ENCODE results near the gene LAMA5. TPM values are rescaled to one million over a fixed set of nuclear protein-coding genes. Genes with fewer than 3 reads are reported as not detected.
A peak's percentile ranks its signal among the peaks of the same experiment; 100 is the strongest.

The LAMA5 gene
- total RNA-seq, result under 1 TPM; 0.33 to 0.63 TPM

DNA sequence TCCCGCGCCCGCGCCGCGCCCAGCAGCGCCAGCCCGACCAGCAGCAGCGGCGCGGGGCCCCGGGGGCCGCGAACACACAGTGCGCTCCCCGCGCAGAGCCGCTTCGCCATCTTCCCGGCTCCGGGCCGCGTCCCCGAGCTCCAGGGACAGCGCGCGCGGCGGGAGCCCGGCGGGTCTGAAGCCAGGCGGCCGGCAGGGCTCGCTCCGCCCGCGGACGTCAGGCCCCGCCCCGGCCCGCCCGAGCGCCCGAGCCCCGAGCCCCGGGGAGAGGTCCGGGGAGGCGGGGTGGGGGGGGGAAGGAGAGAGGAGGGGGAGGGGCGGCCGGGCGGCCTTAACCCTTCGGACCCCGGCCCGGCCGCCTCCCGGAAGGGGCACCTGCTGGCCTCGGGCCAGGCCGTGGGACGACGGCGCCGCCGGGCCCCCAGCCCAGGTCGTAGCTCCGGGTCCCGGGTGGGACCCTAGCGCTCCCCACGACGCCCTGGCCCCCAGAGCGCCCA, at the start of gene LAMA5:
LAMA5 (minus strand) TSS at position 177 of the 497 bp plus-strand sequence; CDS start at position 110, 67 bp downstream.
- Mint-ChIP-seq H3K4me3 (peak within 1 kb of the TSS; percentile 39), H3K9me3 (no peaks in the 10 kb centered on the region), H3K4me1 (peaks cover 4% of the 10 kb centered on the region), H3K27ac (no peak within 1 kb of the TSS), H3K27me3 (peaks cover 22% of the 10 kb centered on the region), H3K36me3 (ENCODE audit: low read depth) (no peaks in the 10 kb centered on the region)
- ChIA-PET CTCF (interaction anchor here (3.0 kb wide), 1 partner anchor 16 kb away, joined by 8 read pairs; no protein-coding TSS in a partner anchor), POLR2A (no interaction called here)
- DNase-seq, result no peak

GRCh38 chr20:62415354-62416111, 48.4 kb upstream of the LAMA5 start:
- ChIA-PET POLR2A (no interaction called here), CTCF (no interaction called here)
- H3K27me3 Mint-ChIP-seq, result no peaks in the 10 kb centered on the region
- no peak overlapping the region for H3K4me3 Mint-ChIP-seq
- DNase-seq, result no peak
- no peaks in the 10 kb centered on the region for H3K4me1 Mint-ChIP-seq
- no peaks in the 10 kb centered on the region for H3K9me3 Mint-ChIP-seq
- no peak overlapping the region for H3K27ac Mint-ChIP-seq
- no peaks in the 10 kb centered on the region for H3K36me3 Mint-ChIP-seq (ENCODE audit: low read depth)

- no peak for DNase-seq
- H3K27ac Mint-ChIP-seq, result no peak overlapping the region
- no peak overlapping the region for H3K4me3 Mint-ChIP-seq
- H3K4me1 Mint-ChIP-seq, result peaks cover 10% of the 10 kb centered on the region
- H3K36me3 Mint-ChIP-seq (ENCODE audit: low read depth), result no peaks in the 10 kb centered on the region
- no peaks in the 10 kb centered on the region for H3K9me3 Mint-ChIP-seq
- ChIA-PET POLR2A (no interaction called here), CTCF (no interaction called here)
- H3K27me3 Mint-ChIP-seq, result no peaks in the 10 kb centered on the region
These were observed 46.9 kb upstream of the LAMA5 start for GRCh38 chr20:62413896-62414481.

- Mint-ChIP-seq H3K36me3 (ENCODE audit: low read depth) (no peaks in the 10 kb centered on the region), H3K9me3 (no peaks in the 10 kb centered on the region), H3K27me3 (no peaks in the 10 kb centered on the region), H3K4me3 (no peak overlapping the region), H3K27ac (no peak overlapping the region), H3K4me1 (peaks cover 10% of the 10 kb centered on the region)
- ChIA-PET POLR2A (no interaction called here), CTCF (no interaction called here)
- DNase-seq, result no peak
These were observed 46.0 kb upstream of the LAMA5 start for GRCh38 chr20:62413025-62413570.

GRCh38 chr20:62412194-62413024, 45.3 kb upstream of the LAMA5 start:
- H3K4me1 Mint-ChIP-seq, result peaks cover 15% of the 10 kb centered on the region
- no peaks in the 10 kb centered on the region for H3K36me3 Mint-ChIP-seq (ENCODE audit: low read depth)
- CTCF ChIA-PET, result no interaction called here
- H3K27ac Mint-ChIP-seq, result no peak overlapping the region
- no peak overlapping the region for H3K4me3 Mint-ChIP-seq
- no peaks in the 10 kb centered on the region for H3K9me3 Mint-ChIP-seq
- H3K27me3 Mint-ChIP-seq, result no peaks in the 10 kb centered on the region
- POLR2A ChIA-PET, result no interaction called here
- DNase-seq, result no peak

- POLR2A ChIA-PET, result no interaction called here
- H3K27ac Mint-ChIP-seq, result no peak overlapping the region
- no peak for DNase-seq
- H3K4me3 Mint-ChIP-seq, result no peak overlapping the region
- no peaks in the 10 kb centered on the region for H3K36me3 Mint-ChIP-seq (ENCODE audit: low read depth)
- no peaks in the 10 kb centered on the region for H3K9me3 Mint-ChIP-seq
- CTCF ChIA-PET, result interaction anchor here (1.6 to 2.5 kb wide), 2 partner anchors 29 to 381 kb away, joined by 3 to 9 read pairs; no protein-coding TSS in a partner anchor
- H3K4me1 Mint-ChIP-seq, result peaks cover 17% of the 10 kb centered on the region
- no peaks in the 10 kb centered on the region for H3K27me3 Mint-ChIP-seq
These were observed 44.5 kb upstream of the LAMA5 start for GRCh38 chr20:62411479-62412193.

DNA sequence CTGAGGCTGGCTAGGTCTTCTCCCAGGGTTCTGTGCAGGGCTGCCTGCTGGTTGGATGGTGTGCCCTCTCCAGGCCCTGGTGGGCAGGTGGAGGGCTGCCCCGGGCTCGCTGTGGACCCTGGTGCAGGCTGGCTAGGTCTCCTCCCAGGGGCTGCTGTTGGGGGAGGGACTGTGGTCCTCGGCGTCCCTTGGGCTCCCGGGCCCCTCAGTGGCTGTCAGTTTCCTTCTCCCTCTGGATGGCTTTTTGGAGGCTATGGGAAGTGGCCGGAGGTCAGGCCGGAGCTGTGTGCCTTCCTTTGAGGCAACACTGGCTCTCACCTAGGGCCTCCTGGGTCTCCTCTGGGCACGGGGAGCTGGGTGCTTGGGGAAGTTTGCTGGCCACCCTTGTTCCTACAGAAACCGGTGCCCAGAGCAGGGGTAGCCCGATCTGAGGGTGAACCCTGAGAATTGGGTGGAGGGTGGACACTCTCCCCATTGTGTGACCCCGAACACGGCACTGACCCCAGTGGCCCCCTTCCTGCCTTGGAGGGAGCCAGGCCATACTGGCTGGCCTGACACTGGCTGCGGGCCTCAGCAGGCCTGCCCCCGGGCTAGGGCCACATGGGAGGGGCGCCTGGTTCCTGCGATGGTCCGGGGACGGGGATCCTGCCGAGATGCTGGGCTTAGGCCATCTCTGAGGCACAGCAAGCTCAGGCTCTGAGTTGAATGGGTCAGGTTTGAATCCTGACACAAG, 43.8 kb upstream of the LAMA5 start:
- no peak overlapping the region for H3K4me3 Mint-ChIP-seq
- DNase-seq, result no peak
- H3K27ac Mint-ChIP-seq, result no peak overlapping the region
- CTCF ChIA-PET, result interaction anchor here (1.6 to 2.5 kb wide), 4 partner anchors 11 to 381 kb away, joined by 3 to 11 read pairs (median 7); no protein-coding TSS in a partner anchor
- POLR2A ChIA-PET, result no interaction called here
- H3K9me3 Mint-ChIP-seq, result no peaks in the 10 kb centered on the region
- no peaks in the 10 kb centered on the region for H3K36me3 Mint-ChIP-seq (ENCODE audit: low read depth)
- H3K4me1 Mint-ChIP-seq, result peaks cover 21% of the 10 kb centered on the region
- no peaks in the 10 kb centered on the region for H3K27me3 Mint-ChIP-seq

- Mint-ChIP-seq H3K27me3 (no peaks in the 10 kb centered on the region), H3K27ac (no peak overlapping the region), H3K9me3 (no peaks in the 10 kb centered on the region), H3K36me3 (ENCODE audit: low read depth) (no peaks in the 10 kb centered on the region), H3K4me3 (no peak overlapping the region), H3K4me1 (peaks cover 29% of the 10 kb centered on the region)
- ChIA-PET POLR2A (no interaction called here), CTCF (interaction anchor here (0.7 to 2.5 kb wide), 7 partner anchors 10 to 398 kb away, joined by 3 to 11 read pairs (median 5); partner anchors contain the start of gene RPS21)
- peak; percentile 40 for DNase-seq
These were observed 43.0 kb upstream of the LAMA5 start for GRCh38 chr20:62409931-62410745.

DNA sequence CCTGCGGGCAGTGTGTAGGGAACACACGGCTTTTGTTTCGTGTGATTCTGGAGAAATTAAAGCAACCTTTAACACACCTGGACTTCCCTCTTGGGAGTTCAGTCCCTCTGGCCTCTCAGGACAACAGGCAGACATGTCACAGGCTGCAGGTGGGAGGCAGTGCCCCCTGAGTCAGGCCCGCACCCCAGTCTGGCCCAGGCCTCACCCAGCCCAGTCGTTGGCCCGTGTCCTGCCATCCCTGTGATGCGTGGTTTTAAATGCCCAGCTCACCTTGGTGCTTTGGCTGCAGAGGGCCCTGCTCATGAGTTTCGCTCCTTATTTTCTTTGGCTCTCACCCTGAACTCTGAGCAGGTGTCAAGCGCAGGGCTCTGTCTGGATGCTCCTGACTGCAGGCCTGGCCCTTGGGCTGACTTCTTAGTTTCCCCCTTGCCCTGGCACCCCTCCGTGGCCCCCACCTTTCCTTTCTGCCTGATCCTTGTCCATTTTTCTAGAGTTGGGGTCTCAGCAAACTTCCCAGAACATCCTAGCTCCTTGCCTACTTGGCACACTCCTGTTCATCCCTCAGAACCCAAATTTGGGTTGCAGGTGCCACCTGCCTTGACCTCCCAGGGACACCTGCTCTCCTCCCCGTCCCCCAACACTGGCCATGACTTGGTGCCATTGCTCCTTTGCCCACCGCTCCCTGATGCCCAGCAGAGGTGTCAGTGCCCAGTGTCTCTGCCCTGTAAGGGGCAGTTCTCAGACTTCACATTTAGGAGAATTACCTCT, 42.2 kb upstream of the LAMA5 start:
- ChIA-PET POLR2A (interaction anchor here (0.6 kb wide), 1 partner anchor 208 kb away, joined by 3 read pairs; no protein-coding TSS in a partner anchor), CTCF (interaction anchor here (0.7 to 2.5 kb wide), 6 partner anchors 9 to 399 kb away, joined by 3 to 11 read pairs (median 5); partner anchors contain the start of gene RPS21)
- H3K4me3 Mint-ChIP-seq, result no peak overlapping the region
- DNase-seq, result no peak
- no peaks in the 10 kb centered on the region for H3K27me3 Mint-ChIP-seq
- H3K4me1 Mint-ChIP-seq, result peaks cover 32% of the 10 kb centered on the region
- no peaks in the 10 kb centered on the region for H3K9me3 Mint-ChIP-seq
- H3K36me3 Mint-ChIP-seq (ENCODE audit: low read depth), result no peaks in the 10 kb centered on the region
- no peak overlapping the region for H3K27ac Mint-ChIP-seq

GRCh38 chr20:62408640-62409039, 41.5 kb upstream of the LAMA5 start:
- no peak for DNase-seq
- Mint-ChIP-seq H3K27ac (no peak overlapping the region), H3K9me3 (no peaks in the 10 kb centered on the region), H3K27me3 (no peaks in the 10 kb centered on the region), H3K36me3 (ENCODE audit: low read depth) (no peaks in the 10 kb centered on the region), H3K4me1 (peaks cover 35% of the 10 kb centered on the region), H3K4me3 (no peak overlapping the region)
- ChIA-PET CTCF (interaction anchor here (0.5 to 2.0 kb wide), 2 partner anchors 9 to 404 kb away, joined by 3 to 5 read pairs; no protein-coding TSS in a partner anchor), POLR2A (no interaction called here)
